ENCODE results near the gene SIRPG. TPM values are rescaled to one million over a fixed set of nuclear protein-coding genes. Genes with fewer than 3 reads are reported as not detected.

SIRPG gene
- total RNA-seq, 1 donor from 2014 or later, result not detected

- Mint-ChIP-seq H3K9me3 (peaks cover 4% of the 10 kb centered on the region), H3K4me1 (peaks cover 6% of the 10 kb centered on the region), H3K27ac (no peak overlapping the region), H3K36me3 (no peaks in the 10 kb centered on the region), H3K27me3 (ENCODE audit: low read depth) (peaks cover 39% of the 10 kb centered on the region), H3K4me3 (no peak overlapping the region)
- no peak for TF ChIP-seq CTCF (IDR thresholded peaks at IDR 0.05; ENCODE audit: unreplicated experiment)
- no peak for DNase-seq (ENCODE audit: low spot score in 2 of 2, unreplicated experiment in 2 of 2)
These were observed 28.3 kb downstream of the SIRPG start for GRCh38 chr20:1629321-1629720.

- DNase-seq (ENCODE audit: low spot score in 2 of 2, unreplicated experiment in 2 of 2), result no peak
- peaks cover 3% of the 10 kb centered on the region for H3K4me1 Mint-ChIP-seq
- no peak for TF ChIP-seq CTCF (IDR thresholded peaks at IDR 0.05; ENCODE audit: unreplicated experiment)
- H3K36me3 Mint-ChIP-seq, result no peaks in the 10 kb centered on the region
- H3K27me3 Mint-ChIP-seq (ENCODE audit: low read depth), result peaks cover 43% of the 10 kb centered on the region
- no peak overlapping the region for H3K4me3 Mint-ChIP-seq
- no peak overlapping the region for H3K27ac Mint-ChIP-seq
- peaks cover 2% of the 10 kb centered on the region for H3K9me3 Mint-ChIP-seq
These were observed 29.0 kb downstream of the SIRPG start for GRCh38 chr20:1628621-1629020.

GRCh38 chr20:1627200-1627550 is 30.4 kb downstream of the SIRPG start:
- H3K27me3 Mint-ChIP-seq (ENCODE audit: low read depth), result peaks cover 49% of the 10 kb centered on the region
- no peak overlapping the region for H3K4me3 Mint-ChIP-seq
- H3K9me3 Mint-ChIP-seq, result no peaks in the 10 kb centered on the region
- H3K36me3 Mint-ChIP-seq, result no peaks in the 10 kb centered on the region
- DNase-seq (ENCODE audit: low spot score in 2 of 2, unreplicated experiment in 2 of 2), result no peak
- no peaks in the 10 kb centered on the region for H3K4me1 Mint-ChIP-seq
- TF ChIP-seq CTCF (IDR thresholded peaks at IDR 0.05; ENCODE audit: unreplicated experiment), result no peak
- H3K27ac Mint-ChIP-seq, result no peak overlapping the region

- TF ChIP-seq CTCF (IDR thresholded peaks at IDR 0.05; ENCODE audit: unreplicated experiment), result no peak
- Mint-ChIP-seq H3K27ac (no peak overlapping the region), H3K4me3 (no peak overlapping the region), H3K4me1 (no peaks in the 10 kb centered on the region), H3K36me3 (no peaks in the 10 kb centered on the region), H3K27me3 (ENCODE audit: low read depth) (peaks cover 52% of the 10 kb centered on the region), H3K9me3 (no peaks in the 10 kb centered on the region)
- DNase-seq (ENCODE audit: low spot score in 2 of 2, unreplicated experiment in 2 of 2), result no peak
These were observed 30.9 kb downstream of the SIRPG start for GRCh38 chr20:1626528-1627199.

GRCh38 chr20:1625083-1625690 is 32.4 kb downstream of the SIRPG start:
- H3K4me1 Mint-ChIP-seq, result no peaks in the 10 kb centered on the region
- H3K27ac Mint-ChIP-seq, result no peak overlapping the region
- no peak for DNase-seq (ENCODE audit: low spot score in 2 of 2, unreplicated experiment in 2 of 2)
- H3K4me3 Mint-ChIP-seq, result no peak overlapping the region
- no peaks in the 10 kb centered on the region for H3K9me3 Mint-ChIP-seq
- H3K36me3 Mint-ChIP-seq, result no peaks in the 10 kb centered on the region
- H3K27me3 Mint-ChIP-seq (ENCODE audit: low read depth), result peaks cover 63% of the 10 kb centered on the region
- TF ChIP-seq CTCF (IDR thresholded peaks at IDR 0.05; ENCODE audit: unreplicated experiment), result no peak
